Heart left ventricle (tissue), 16 donors: ENCODE results near the gene SNRPB. TPM values are rescaled to one million over a fixed set of nuclear protein-coding genes. Genes with fewer than 3 reads are reported as not detected.
A peak's percentile ranks its signal among the peaks of the same experiment; 100 is the strongest.
"Not testable (repeated sequence)": the region's sequence is repeated elsewhere in the genome, so short reads cannot be mapped to it uniquely, and the experiment has no call there.

Source experiments
- ATAC-seq, 4 donors: fragments of 200-7000 bp; cut with Tn5 transposase; one replicate each; pipeline ENCODE4 v1.9.1; 2020 to 2022; ENCODE audit warnings: moderate library complexity in 4 of 4, mild to moderate bottlenecking in 3 of 4, moderate number of reproducible peaks in 1 of 4
- DNase-seq, 5 donors: peaks; one replicate each; pipeline ENCODE4 v3.0.0-alpha.2; 2020
- H3K27ac ChIP-seq, 12 donors: fragments of 200-600 bp; sonication (generic) in 4 of 12; one replicate each; pipeline versions ENCODE4 v1.5.0 to v1.8.0; 2016 to 2022; ENCODE audit warnings: mild to moderate bottlenecking in 2 of 12
- H3K27me3 ChIP-seq, 9 donors: fragments of 200-600 bp; sonication (generic) in 2 of 9; one replicate each; pipeline versions ENCODE4 v1.5.1 to v1.8.0; 2016 to 2022; ENCODE audit warnings: mild to moderate bottlenecking in 3 of 9
- H3K36me3 ChIP-seq, 9 donors: fragments of 200-600 bp; sonication (generic) in 2 of 9; one replicate each; pipeline versions ENCODE4 v1.5.0 to v1.8.0; 2018 to 2022; ENCODE audit warnings: mild to moderate bottlenecking in 2 of 9
- H3K4me1 ChIP-seq, 12 donors: fragments of 200-600 bp; sonication (generic) in 4 of 12; one replicate each; pipeline versions ENCODE4 v1.5.0 to v1.8.0; 2016 to 2022; ENCODE audit warnings: mild to moderate bottlenecking in 3 of 12
- H3K4me3 ChIP-seq, 12 donors: fragments of 200-600 bp; sonication (generic) in 4 of 12; one replicate each; pipeline versions ENCODE4 v1.5.0 to v1.8.0; 2017 to 2022; ENCODE audit warnings: mild to moderate bottlenecking in 9 of 12, moderate library complexity in 4 of 12
- H3K9me3 ChIP-seq, 12 donors: fragments of 200-600 bp; sonication (generic) in 4 of 12; one replicate each; pipeline versions ENCODE4 v1.5.0 to v1.8.0; 2016 to 2022; ENCODE audit warnings: mild to moderate bottlenecking in 1 of 12
- CTCF ChIP-seq, 12 donors: fragments of 200-600 bp; sonication (generic) in 4 of 12; IDR thresholded peaks; one replicate each; pipeline versions ENCODE4 v1.5.0 to v1.8.0; 2018 to 2022; ENCODE audit warnings: antibody characterized with exemption in 12 of 12, mild to moderate bottlenecking in 5 of 12
- POLR2A ChIP-seq, 2 donors: fragments of 450-650 bp; IDR thresholded peaks; one replicate each; pipeline ENCODE4 v1.6.1; 2017; ENCODE audit warnings: antibody characterized with exemption in 2 of 2, mild to moderate bottlenecking in 2 of 2, moderate library complexity in 2 of 2
- WGBS, 4 donors: extraction: QIAGEN DNeasy Blood & Tissue Kit in 2 of 4; methylation state at CpG; one replicate each; pipeline versions ENCODE4 v1.1.5 to v1.1.7; 2013 to 2018; 5-methylcytosine and 5-hydroxymethylcytosine counted together
- intact Hi-C, 10 donors: fragments of 100-400 bp; cut with DNase I; formaldehyde crosslinking; loops; one replicate each; pipeline versions ENCODE4 v1.11.1 to v1.14.2; 2022
- polyA plus RNA-seq, 2 donors: library from polyadenylated mRNA; stranded (reverse); fragments of 200-250 nt; gene quantifications; one replicate each; pipeline ENCODE4 v1.2.3, GENCODE V29; 2013
- total RNA-seq, 9 donors: library from RNA; depleted of rRNA in 2 of 9; stranded (reverse); fragments of >200 nt in 2 of 9; fragmentation: NEBNext Ultra II Directional in 3 of 9; extraction: Animal tissue kit (Norgen Biotek cat#: 25700) in 3 of 9; gene quantifications; one replicate each; pipeline versions ENCODE4 v1.1.0 to v1.2.4, GENCODE V29; 2016 to 2023
- donor health status: ischemic (EF 13 %, LVEDD 7.1; RV severe dilation, severe dysfunction).
- donor health status: healthy with polysubstance abuse.
- donor health status: DM: no; HTN: yes; CAD: no.
- donor health status: DM: no; HTN: no; CAD: no.
- donor health status: ischemic (EF 25% LVEDD 6.9; RV normal size, moderate dysfunction).
- donor health status: ischemic (EF 25% LVEDD 5.7; RV mildly dilated, moderate dysfunction).
- donor health status: healthy.
- donor health status: DM: yes; HTN: yes; CAD: no.
- donor health status: ischemic (EF 35%, LVEDD 5.7; RV mildly dilated, moderate dysfunction).
- donor health status: nonischemic (EF 11% LVEDD 7.7; RV severe dilation, severe dysfunction).
- donor health status: DM: yes; HTN: yes; CAD: no.
- donor health status: PGD.
- donor health status: ischemic (EF 29% LVEDD 5.4; RV normal size, mild dysfunction).
- donor health status: nonischemic (EF 23%, LVEDD 6.1; RV moderate dilation, normal function).

The SNRPB gene
- total and polyA plus RNA-seq, 11 donors = 36.8 to 290 (median 77.4) TPM

GRCh38 chr20:2507464-2507863, 36.9 kb upstream of the SNRPB start:
- 69 to 83% (median 76%) methylated on average over 5 of the region's 5 CpGs for WGBS, 4 donors
- Histone ChIP-seq H3K9me3 (no peaks in the 10 kb centered on the region), H3K27me3 (no peaks in the 10 kb centered on the region), H3K4me3 (peak overlapping the region in 9 of 12 donors; percentile 65 to 89 (median 79)), H3K27ac (peak overlapping the region in 4 of 12 donors; percentile 85 to 95 (median 92)), H3K4me1 (peaks cover 0 to 18% (median 15%) of the 10 kb centered on the region in 12 donors), H3K36me3 (no peaks in the 10 kb centered on the region)
- peak in 1 of 4 donors; percentile 26 for ATAC-seq
- TF ChIP-seq CTCF (IDR thresholded peaks at IDR 0.05) (no peak), POLR2A (IDR thresholded peaks at IDR 0.05) (no peak)
- no peak for DNase-seq
- intact Hi-C loops = loop anchor here in 2 of 10 donors (5.0 kb wide), 1 partner anchor 35 kb away; the partner anchor contains the start of gene SNRPB (in 2 of the 2)

GRCh38 chr20:2506426-2506825, 35.8 kb upstream of the SNRPB start:
- peaks cover 0 to 18% (median 15%) of the 10 kb centered on the region in 12 donors for H3K4me1 ChIP-seq
- not testable (repeated sequence) for H3K27ac ChIP-seq, H3K27me3 ChIP-seq, DNase-seq, H3K9me3 ChIP-seq, H3K36me3 ChIP-seq, H3K4me3 ChIP-seq, ATAC-seq
- intact Hi-C loops = loop anchor here in 2 of 10 donors (5.0 kb wide), 1 partner anchor 34 kb away; the partner anchor contains the start of gene SNRPB (in 2 of the 2)
- 90 to 99% (median 91%) methylated on average over 3 of the region's 5 CpGs for WGBS, 4 donors

GRCh38 chr20:2504803-2505202, 34.2 kb upstream of the SNRPB start:
- H3K27me3 ChIP-seq, DNase-seq, H3K4me3 ChIP-seq, ATAC-seq, H3K9me3 ChIP-seq, H3K27ac ChIP-seq: not testable (repeated sequence)
- peaks cover 0 to 18% (median 14%) of the 10 kb centered on the region in 12 donors for H3K4me1 ChIP-seq
- 77 to 87% (median 79%) methylated on average over 2 of the region's 2 CpGs for WGBS, 4 donors
- peaks cover 0 to 12% (median 10%) of the 10 kb centered on the region in 9 donors for H3K36me3 ChIP-seq
- intact Hi-C loops = loop anchor here in 2 of 10 donors (5.0 kb wide), 1 partner anchor 33 kb away; the partner anchor contains the start of gene SNRPB (in 2 of the 2)

GRCh38 chr20:2502808-2503384, 32.3 kb upstream of the SNRPB start:
- H3K9me3 ChIP-seq, intact Hi-C loops, H3K27ac ChIP-seq, DNase-seq, ATAC-seq, H3K4me3 ChIP-seq, H3K4me1 ChIP-seq, H3K27me3 ChIP-seq: not testable (repeated sequence)
- 93 to 98% (median 95%) methylated on average over 2 of the region's 2 CpGs for WGBS, 4 donors
- H3K36me3 ChIP-seq = peaks cover 0 to 28% (median 25%) of the 10 kb centered on the region in 9 donors

- Histone ChIP-seq H3K9me3 (peaks cover 0 to 1% (median 0%) of the 10 kb centered on the region in 12 donors), H3K4me1 (peaks cover 0 to 12% (median 6%) of the 10 kb centered on the region in 12 donors), H3K27ac (peak overlapping the region in 7 of 12 donors; percentile 7 to 67 (median 50)), H3K36me3 (peaks cover 0 to 99% (median 88%) of the 10 kb centered on the region in 9 donors), H3K4me3 (no peak overlapping the region), H3K27me3 (no peaks in the 10 kb centered on the region)
- DNase-seq (peak; percentile 35 to 86 (median 68)), ATAC-seq (peak; percentile 97 to 99 (median 98))
- WGBS, 4 donors = 34 to 45% (median 35%) methylated on average over 4 of the region's 4 CpGs
- intact Hi-C loops = no loop called here
- TF ChIP-seq CTCF (IDR thresholded peaks at IDR 0.05) (no peak), POLR2A (IDR thresholded peaks at IDR 0.05) (no peak)
Measured at GRCh38 chr20:2485661-2486060, 15.1 kb upstream of the SNRPB start.
